MM.1S (cell line): Measurements from ENCODE around the gene KIF16B.

ENCODE experiments used
- DNase-seq: peaks from one replicate; pipeline ENCODE4 v3.0.0-alpha.2; 2015
- H2AFZ ChIP-seq: fragments of 300-600 bp; sonication (generic); 2 replicates; pipeline ENCODE4 v1.6.0; 2016; ENCODE audit warnings: antibody characterized with exemption, low read length
- H3F3A ChIP-seq: fragments of 300-600 bp; sonication (generic); 2 replicates; pipeline ENCODE4 v1.6.1; 2016; ENCODE audit warnings: mild to moderate bottlenecking, antibody characterized with exemption, low read length, moderate library complexity, mixed read lengths; ENCODE audit not compliant: insufficient read depth
- H3K27ac ChIP-seq: fragments of 300-600 bp; sonication (generic); 2 replicates; pipeline ENCODE4 v1.5.1; 2016; ENCODE audit warnings: mild to moderate bottlenecking, low read length
- H3K27me3 ChIP-seq: fragments of 300-600 bp; sonication (generic); replicated peaks from 2 replicates; pipeline ENCODE4 v1.6.0; 2016; ENCODE audit warnings: low read length; ENCODE audit not compliant: insufficient read depth
- H3K36me3 ChIP-seq: fragments of 300-600 bp; sonication (generic); replicated peaks from 2 replicates; pipeline ENCODE4 v1.6.1; 2016; ENCODE audit warnings: mild to moderate bottlenecking, low read length, mixed read lengths; ENCODE audit not compliant: insufficient read depth
- H3K4me1 ChIP-seq: fragments of 300-600 bp; sonication (generic); 2 replicates; pipeline ENCODE4 v1.6.1; 2016; ENCODE audit warnings: low read length, mixed read lengths
- H3K4me2 ChIP-seq: fragments of 300-600 bp; sonication (generic); 2 replicates; pipeline ENCODE4 v1.6.0; 2016; ENCODE audit warnings: low read depth, low read length
- H3K4me3 ChIP-seq: fragments of 300-600 bp; sonication (generic); 2 replicates; pipeline ENCODE4 v1.5.1; 2016; ENCODE audit warnings: low read length, mixed read lengths
- H3K79me2 ChIP-seq: fragments of 300-600 bp; sonication (generic); 2 replicates; pipeline ENCODE4 v1.6.1; 2016; ENCODE audit warnings: mixed run types, low read length, mixed read lengths
- H3K9ac ChIP-seq: fragments of 300-600 bp; sonication (generic); 2 replicates; pipeline ENCODE4 v1.6.1; 2016; ENCODE audit warnings: low read length, mixed read lengths
- H3K9me2 ChIP-seq: fragments of 300-600 bp; sonication (generic); replicated peaks from 2 replicates; pipeline ENCODE4 v1.6.1; 2016; ENCODE audit warnings: mild to moderate bottlenecking, low read length, mixed read lengths; ENCODE audit not compliant: insufficient read depth
- H3K9me3 ChIP-seq: fragments of 300-600 bp; sonication (generic); replicated peaks from 2 replicates; pipeline ENCODE4 v1.6.1; 2016; ENCODE audit warnings: mild to moderate bottlenecking, low read length, mixed read lengths; ENCODE audit not compliant: insufficient read depth
- H4K20me1 ChIP-seq: fragments of 300-600 bp; sonication (generic); 2 replicates; pipeline ENCODE4 v1.6.1; 2016; ENCODE audit warnings: mild to moderate bottlenecking, low read length, moderate library complexity, mixed read lengths; ENCODE audit not compliant: insufficient read depth
- EZH2 ChIP-seq: fragments of 300-600 bp; sonication (generic); optimal IDR thresholded peaks from 2 replicates; pipeline ENCODE3; 2017; ENCODE audit warnings: low read depth, mild to moderate bottlenecking, antibody characterized with exemption, low read length, mixed read lengths
- EZH2phosphoT487 ChIP-seq: fragments of 300-600 bp; sonication (generic); IDR thresholded peaks from 2 replicates; pipeline ENCODE4 v1.6.1; 2018; ENCODE audit warnings: antibody characterized with exemption, low read length
- TF ChIP-seq, protein P1 (sequence below): fragments of 300-600 bp; sonication (generic); IDR thresholded peaks from 2 replicates; pipeline ENCODE4 v1.5.1; 2016; ENCODE audit warnings: antibody characterized with exemption, low read length, mixed read lengths

Gene KIF16B

DNA sequence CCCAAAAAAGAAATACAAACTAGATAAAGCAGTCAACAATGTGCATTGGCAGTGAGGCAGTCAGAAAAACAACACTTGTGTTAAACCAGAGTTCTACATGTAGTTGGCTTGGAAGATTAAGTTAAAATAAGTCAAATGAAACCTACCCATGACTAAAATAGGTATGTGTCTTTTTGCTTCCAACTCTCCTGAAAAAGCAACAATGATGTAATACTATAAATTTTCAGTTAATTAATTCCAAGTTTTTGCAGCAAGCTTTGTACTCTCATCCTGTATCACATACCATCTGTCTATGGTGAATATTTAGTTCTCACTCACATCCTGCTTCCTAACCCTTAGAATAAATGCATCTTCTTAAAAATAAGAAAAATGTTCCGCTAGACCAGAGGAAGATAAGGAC is 261.5 kb downstream of the KIF16B start:
- DNase-seq, result no peak
- no peaks in the 10 kb centered on the region for H3K36me3 ChIP-seq
- H3K9me3 ChIP-seq, result no peaks in the 10 kb centered on the region
- no peaks in the 10 kb centered on the region for H3F3A ChIP-seq
- H3K4me3 ChIP-seq, result no peak overlapping the region
- no peaks in the 10 kb centered on the region for H3K79me2 ChIP-seq
- H4K20me1 ChIP-seq, result no peaks in the 10 kb centered on the region
- H3K4me2 ChIP-seq, result no peak overlapping the region
- no peak overlapping the region for H3K27ac ChIP-seq
- no peaks in the 10 kb centered on the region for H3K9me2 ChIP-seq
- H3K9ac ChIP-seq, result no peak overlapping the region
- no peaks in the 10 kb centered on the region for H3K27me3 ChIP-seq
- H2AFZ ChIP-seq, result no peak overlapping the region
- no peak for TF ChIP-seq EZH2
- TF ChIP-seq, protein P1, sequence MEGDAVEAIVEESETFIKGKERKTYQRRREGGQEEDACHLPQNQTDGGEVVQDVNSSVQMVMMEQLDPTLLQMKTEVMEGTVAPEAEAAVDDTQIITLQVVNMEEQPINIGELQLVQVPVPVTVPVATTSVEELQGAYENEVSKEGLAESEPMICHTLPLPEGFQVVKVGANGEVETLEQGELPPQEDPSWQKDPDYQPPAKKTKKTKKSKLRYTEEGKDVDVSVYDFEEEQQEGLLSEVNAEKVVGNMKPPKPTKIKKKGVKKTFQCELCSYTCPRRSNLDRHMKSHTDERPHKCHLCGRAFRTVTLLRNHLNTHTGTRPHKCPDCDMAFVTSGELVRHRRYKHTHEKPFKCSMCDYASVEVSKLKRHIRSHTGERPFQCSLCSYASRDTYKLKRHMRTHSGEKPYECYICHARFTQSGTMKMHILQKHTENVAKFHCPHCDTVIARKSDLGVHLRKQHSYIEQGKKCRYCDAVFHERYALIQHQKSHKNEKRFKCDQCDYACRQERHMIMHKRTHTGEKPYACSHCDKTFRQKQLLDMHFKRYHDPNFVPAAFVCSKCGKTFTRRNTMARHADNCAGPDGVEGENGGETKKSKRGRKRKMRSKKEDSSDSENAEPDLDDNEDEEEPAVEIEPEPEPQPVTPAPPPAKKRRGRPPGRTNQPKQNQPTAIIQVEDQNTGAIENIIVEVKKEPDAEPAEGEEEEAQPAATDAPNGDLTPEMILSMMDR, result no peak
- no peak for TF ChIP-seq EZH2phosphoT487
- H3K4me1 ChIP-seq, result no peaks in the 10 kb centered on the region

DNA sequence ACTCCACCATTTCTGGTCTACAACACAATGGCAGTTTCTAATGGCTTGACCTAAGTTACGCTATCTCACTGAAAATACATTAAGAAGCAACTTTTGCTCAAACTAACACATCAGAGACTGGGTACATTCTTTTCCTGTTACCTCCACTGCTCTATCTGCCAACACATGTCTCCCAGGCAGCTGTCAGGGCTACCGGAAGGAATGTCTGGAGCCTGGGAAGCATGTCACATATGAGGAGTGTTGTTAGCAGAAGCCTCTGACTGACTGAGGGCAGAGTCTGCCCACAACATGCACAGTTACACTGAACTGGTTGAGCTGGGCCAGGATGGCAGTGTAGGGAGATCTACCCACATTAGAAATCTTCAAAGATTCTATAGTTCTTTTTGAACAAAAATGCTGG is 264.5 kb downstream of the KIF16B start:
- Histone ChIP-seq H3K4me2 (no peak overlapping the region), H3K27ac (no peak overlapping the region), H4K20me1 (no peaks in the 10 kb centered on the region), H3F3A (no peaks in the 10 kb centered on the region), H2AFZ (no peak overlapping the region), H3K79me2 (no peaks in the 10 kb centered on the region), H3K36me3 (no peaks in the 10 kb centered on the region), H3K9me2 (no peaks in the 10 kb centered on the region), H3K9me3 (no peaks in the 10 kb centered on the region), H3K4me3 (no peak overlapping the region), H3K4me1 (no peaks in the 10 kb centered on the region), H3K27me3 (no peaks in the 10 kb centered on the region), H3K9ac (no peak overlapping the region)
- no peak for DNase-seq
- no peak for TF ChIP-seq EZH2
- no peak for TF ChIP-seq EZH2phosphoT487
- TF ChIP-seq, protein P1, result no peak

DNA sequence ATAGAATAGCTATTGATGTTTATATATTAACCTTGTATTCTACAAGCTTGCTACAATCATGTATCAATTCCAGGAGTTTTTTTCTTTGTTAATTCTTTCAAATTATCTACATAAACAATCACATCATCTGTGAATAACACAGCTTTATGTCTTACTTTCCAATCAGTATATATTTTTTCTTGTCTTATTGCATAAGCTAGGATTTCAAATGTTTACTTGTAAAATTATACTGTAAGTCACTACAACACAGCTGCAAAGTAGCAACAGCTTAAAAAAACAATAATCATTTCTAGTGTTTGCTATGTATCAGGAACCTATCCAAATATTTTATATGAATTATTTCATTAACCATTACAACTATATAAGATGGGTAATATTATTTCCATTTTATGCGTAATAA is 270.4 kb downstream of the KIF16B start:
- Histone ChIP-seq H3K9me3 (no peaks in the 10 kb centered on the region), H4K20me1 (no peaks in the 10 kb centered on the region), H3K9me2 (no peaks in the 10 kb centered on the region), H3K9ac (no peak overlapping the region), H3K4me3 (no peak overlapping the region), H3K27me3 (no peaks in the 10 kb centered on the region), H2AFZ (no peak overlapping the region), H3K36me3 (no peaks in the 10 kb centered on the region), H3K4me1 (no peaks in the 10 kb centered on the region), H3K4me2 (no peak overlapping the region), H3K79me2 (no peaks in the 10 kb centered on the region), H3F3A (no peaks in the 10 kb centered on the region), H3K27ac (no peak overlapping the region)
- no peak for TF ChIP-seq EZH2phosphoT487
- TF ChIP-seq EZH2, result no peak
- TF ChIP-seq, protein P1, result no peak
- DNase-seq, result no peak
